Measurements from ENCODE around the gene ZFP64. TPM values are rescaled to one million over a fixed set of nuclear protein-coding genes. Genes with fewer than 3 reads are reported as not detected.

The ZFP64 gene
- total and polyA plus RNA-seq, 2 donors (not counting 3 experiments of a cell fraction or from before 2014, with no cell fraction given) = 31.7 to 35.4 TPM

DNA sequence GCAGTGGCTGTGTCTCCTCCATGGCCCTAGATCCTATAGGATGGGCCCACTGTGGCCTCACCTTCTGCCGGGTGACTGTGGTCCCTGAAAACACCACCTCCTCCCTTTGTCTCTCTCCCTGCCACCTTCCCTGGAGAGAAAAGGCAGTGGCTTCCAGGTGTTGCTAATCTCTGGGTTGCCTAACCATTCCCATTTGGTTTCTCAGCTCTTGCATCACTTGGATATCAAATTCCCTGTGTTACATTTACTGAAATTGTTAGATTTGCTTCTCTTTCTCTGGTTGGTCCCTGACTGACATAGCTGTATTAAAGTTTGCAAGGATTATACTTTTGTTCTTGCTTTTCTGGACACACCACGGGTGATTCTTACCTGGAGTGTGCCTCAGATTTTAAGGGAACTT lies 9.3 kb upstream of the ZFP64 start:
- FAIRE-seq = no peak
- dilution Hi-C loops (cut with MboI; ENCODE audit: extremely low pct_ligation_motif_present, low sequenced_read_pairs) = no loop called here
- CTCF ChIA-PET = interaction anchor here (1.2 kb wide), 1 partner anchor 9 kb away, joined by 3 read pairs; the partner anchor contains the start of gene ZFP64
- H3K4me3 ChIP-seq (replicated peaks in 1 of 3; ENCODE audit: insufficient read depth in 1 of 3, low read depth in 1 of 3, low read length in 3 of 3) = no peak overlapping the region
- H3K4me2 ChIP-seq (ENCODE audit: insufficient read depth, low read length) = no peak overlapping the region
- intact Hi-C loops (cut with micrococcal nuclease) = no loop called here
- peaks cover 0 to 3% of the 10 kb centered on the region in 2 experiments for H3K27me3 ChIP-seq (ENCODE audit: control insufficient read depth in 2 of 2, insufficient read depth in 2 of 2, low read length in 2 of 2)
- H2AFZ ChIP-seq (ENCODE audit: low read depth, low read length) = no peak overlapping the region
- BruUV-seq (replicated peaks) = no TSS peak
- POLR2A ChIA-PET = no interaction called here
- no peak overlapping the region for H3K9ac ChIP-seq (replicated peaks; ENCODE audit: extremely low read depth, insufficient read depth, low read length)
- no peak overlapping the region for H3K27ac ChIP-seq (ENCODE audit: insufficient read depth, low read depth, low read length)
- H4K20me1 ChIP-seq (replicated peaks; ENCODE audit: control insufficient read depth, extremely low read depth, insufficient read depth, low read length) = no peaks in the 10 kb centered on the region
- DNase-seq (ENCODE audit: low read depth, low spot score) = no peak
- H3K79me2 ChIP-seq (ENCODE audit: control insufficient read depth, insufficient read depth, low read length) = no peaks in the 10 kb centered on the region
- H3K9me3 ChIP-seq (replicated peaks; ENCODE audit: control insufficient read depth, insufficient read depth, low read length) = no peaks in the 10 kb centered on the region
- no peaks in the 10 kb centered on the region for H3K9me1 ChIP-seq (replicated peaks; ENCODE audit: control insufficient read depth, extremely low read depth, insufficient read depth, low read length)
- no peaks in the 10 kb centered on the region for H3K36me3 ChIP-seq (ENCODE audit: control insufficient read depth in 2 of 2, extremely low read depth in 1 of 2, insufficient read depth in 2 of 2, low read length in 2 of 2)
- TF ChIP-seq POLR2AphosphoS5 (IDR thresholded peaks at IDR 0.05; ENCODE audit: insufficient read depth, low read depth, low read length) = no peak
- no peak for TF ChIP-seq GATA2 (IDR thresholded peaks at IDR 0.05; ENCODE audit: insufficient read depth, insufficient read length, low read depth, low read length)
- no peak for TF ChIP-seq CTCF (IDR thresholded peaks at IDR 0.05; ENCODE audit: extremely low read depth in 1 of 2, insufficient read depth in 1 of 2, low read depth in 1 of 2, low read length in 2 of 2)
- TF ChIP-seq EZH2 (IDR thresholded peaks at IDR 0.05; ENCODE audit: borderline replicate concordance, low read depth, low read length, severe bottlenecking) = no peak
- TF ChIP-seq POLR2A (IDR thresholded peaks at IDR 0.05; ENCODE audit: low read depth, low read length) = no peak
- H3K4me1 ChIP-seq (ENCODE audit: control insufficient read depth, extremely low read depth, insufficient read depth, low read length) = no peaks in the 10 kb centered on the region

DNA sequence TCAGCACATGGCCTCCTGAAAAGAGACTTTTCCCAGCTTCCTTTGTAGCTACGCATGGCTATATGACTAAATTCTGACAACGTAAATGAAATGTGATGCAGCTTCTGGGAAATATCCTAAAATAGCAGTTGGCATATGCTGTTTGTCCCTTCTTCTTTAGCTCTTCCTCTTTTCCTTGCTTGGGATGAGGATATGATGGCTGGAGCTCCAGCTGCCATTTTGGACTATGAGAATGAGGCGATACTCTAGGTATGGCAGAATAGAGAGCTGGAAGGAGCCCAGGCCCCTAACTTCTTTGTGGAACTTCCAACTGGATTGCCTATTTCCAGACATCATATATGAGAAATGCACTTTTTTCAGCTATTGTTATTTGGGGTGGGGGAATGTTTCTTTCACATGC lies 5.3 kb upstream of the ZFP64 start:
- H3K79me2 ChIP-seq (ENCODE audit: control insufficient read depth, insufficient read depth, low read length) = no peaks in the 10 kb centered on the region
- H4K20me1 ChIP-seq (replicated peaks; ENCODE audit: control insufficient read depth, extremely low read depth, insufficient read depth, low read length) = no peaks in the 10 kb centered on the region
- intact Hi-C loops (cut with micrococcal nuclease) = no loop called here
- H3K9me1 ChIP-seq (replicated peaks; ENCODE audit: control insufficient read depth, extremely low read depth, insufficient read depth, low read length) = no peaks in the 10 kb centered on the region
- peaks cover 3% of the 10 kb centered on the region for H3K4me1 ChIP-seq (ENCODE audit: control insufficient read depth, extremely low read depth, insufficient read depth, low read length)
- H3K4me3 ChIP-seq (replicated peaks in 1 of 3; ENCODE audit: insufficient read depth in 1 of 3, low read depth in 1 of 3, low read length in 3 of 3) = no peak overlapping the region
- ChIA-PET CTCF (interaction anchor here (1.7 kb wide), 1 partner anchor 46 kb away, joined by 4 read pairs; no protein-coding TSS in a partner anchor), POLR2A (no interaction called here)
- no peaks in the 10 kb centered on the region for H3K9me3 ChIP-seq (replicated peaks; ENCODE audit: control insufficient read depth, insufficient read depth, low read length)
- H3K27ac ChIP-seq (ENCODE audit: insufficient read depth, low read depth, low read length) = no peak overlapping the region
- H3K9ac ChIP-seq (replicated peaks; ENCODE audit: extremely low read depth, insufficient read depth, low read length) = no peak overlapping the region
- TF ChIP-seq POLR2AphosphoS5 (IDR thresholded peaks at IDR 0.05; ENCODE audit: insufficient read depth, low read depth, low read length) = no peak
- no peak for TF ChIP-seq JUN (IDR thresholded peaks at IDR 0.05; ENCODE audit: borderline replicate concordance, insufficient read depth, insufficient read length, low read depth)
- TF ChIP-seq CTCF (IDR thresholded peaks at IDR 0.05; ENCODE audit: extremely low read depth in 1 of 2, insufficient read depth in 1 of 2, low read depth in 1 of 2, low read length in 2 of 2) = no peak
- no peak for TF ChIP-seq POLR2A (IDR thresholded peaks at IDR 0.05; ENCODE audit: low read depth, low read length)
- no peak for TF ChIP-seq GATA2 (IDR thresholded peaks at IDR 0.05; ENCODE audit: insufficient read depth, insufficient read length, low read depth, low read length)
- TF ChIP-seq MYC (IDR thresholded peaks at IDR 0.05; ENCODE audit: low read depth, low read length) = no peak
- TF ChIP-seq, protein P1, sequence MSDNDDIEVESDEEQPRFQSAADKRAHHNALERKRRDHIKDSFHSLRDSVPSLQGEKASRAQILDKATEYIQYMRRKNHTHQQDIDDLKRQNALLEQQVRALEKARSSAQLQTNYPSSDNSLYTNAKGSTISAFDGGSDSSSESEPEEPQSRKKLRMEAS (IDR thresholded peaks at IDR 0.05; ENCODE audit: insufficient read depth, insufficient read length) = no peak
- TF ChIP-seq EZH2 (IDR thresholded peaks at IDR 0.05; ENCODE audit: borderline replicate concordance, low read depth, low read length, severe bottlenecking) = no peak
- no peak for TF ChIP-seq FOS (IDR thresholded peaks at IDR 0.05; ENCODE audit: borderline replicate concordance, insufficient read depth, low read length)
- no TSS peak for BruUV-seq (replicated peaks)
- no peak overlapping the region for H3K4me2 ChIP-seq (ENCODE audit: insufficient read depth, low read length)
- DNase-seq (ENCODE audit: low read depth, low spot score) (no peak), FAIRE-seq (no peak)
- dilution Hi-C loops (cut with MboI; ENCODE audit: extremely low pct_ligation_motif_present, low sequenced_read_pairs) = no loop called here
- no peaks in the 10 kb centered on the region for H3K36me3 ChIP-seq (ENCODE audit: control insufficient read depth in 2 of 2, extremely low read depth in 1 of 2, insufficient read depth in 2 of 2, low read length in 2 of 2)
- no peak overlapping the region for H2AFZ ChIP-seq (ENCODE audit: low read depth, low read length)
- H3K27me3 ChIP-seq (ENCODE audit: control insufficient read depth in 2 of 2, insufficient read depth in 2 of 2, low read length in 2 of 2) = peaks cover 0 to 3% of the 10 kb centered on the region in 2 experiments
